Fibroblast of pulmonary artery (primary cell): ENCODE data around the gene ITPR2.

Experiments used
- DNase-seq: peaks from one replicate; pipeline ENCODE4 v3.0.0-alpha.2; 2010; ENCODE audit warnings: low read depth
- H3K4me3 ChIP-seq: replicated peaks from 2 replicates; pipeline ENCODE4 v1.5.1; 2011; ENCODE audit warnings: low read depth, mild to moderate bottlenecking, control low read depth, low read length, moderate library complexity
- TF ChIP-seq, protein P1 (sequence below): IDR thresholded peaks from 2 replicates; pipeline ENCODE4 v1.5.1; 2011; ENCODE audit warnings: mild to moderate bottlenecking, control low read depth, low read length, inconsistent platforms; ENCODE audit errors: missing control alignments

The ITPR2 gene

DNA sequence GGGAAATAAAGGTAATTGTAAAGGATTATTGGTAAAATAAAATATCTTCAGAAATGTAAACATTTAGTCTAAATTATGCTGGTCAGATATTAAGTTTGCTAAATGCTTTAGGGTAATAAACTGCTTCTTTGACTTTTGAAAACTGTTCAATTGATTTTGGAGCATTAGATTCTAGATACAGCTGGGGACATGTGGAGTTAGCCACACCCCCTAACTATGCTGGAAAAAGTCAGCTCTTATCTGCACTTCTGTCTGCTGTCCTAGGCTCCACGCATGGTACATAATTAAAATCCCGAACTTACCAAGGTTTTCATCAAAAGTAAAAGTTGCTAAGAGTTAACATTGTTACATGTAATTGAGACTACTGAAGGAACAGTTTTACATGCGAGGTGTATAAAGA is 78.8 kb downstream of the ITPR2 start:
- no peak for DNase-seq
- TF ChIP-seq, protein P1, sequence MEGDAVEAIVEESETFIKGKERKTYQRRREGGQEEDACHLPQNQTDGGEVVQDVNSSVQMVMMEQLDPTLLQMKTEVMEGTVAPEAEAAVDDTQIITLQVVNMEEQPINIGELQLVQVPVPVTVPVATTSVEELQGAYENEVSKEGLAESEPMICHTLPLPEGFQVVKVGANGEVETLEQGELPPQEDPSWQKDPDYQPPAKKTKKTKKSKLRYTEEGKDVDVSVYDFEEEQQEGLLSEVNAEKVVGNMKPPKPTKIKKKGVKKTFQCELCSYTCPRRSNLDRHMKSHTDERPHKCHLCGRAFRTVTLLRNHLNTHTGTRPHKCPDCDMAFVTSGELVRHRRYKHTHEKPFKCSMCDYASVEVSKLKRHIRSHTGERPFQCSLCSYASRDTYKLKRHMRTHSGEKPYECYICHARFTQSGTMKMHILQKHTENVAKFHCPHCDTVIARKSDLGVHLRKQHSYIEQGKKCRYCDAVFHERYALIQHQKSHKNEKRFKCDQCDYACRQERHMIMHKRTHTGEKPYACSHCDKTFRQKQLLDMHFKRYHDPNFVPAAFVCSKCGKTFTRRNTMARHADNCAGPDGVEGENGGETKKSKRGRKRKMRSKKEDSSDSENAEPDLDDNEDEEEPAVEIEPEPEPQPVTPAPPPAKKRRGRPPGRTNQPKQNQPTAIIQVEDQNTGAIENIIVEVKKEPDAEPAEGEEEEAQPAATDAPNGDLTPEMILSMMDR: no peak
- H3K4me3 ChIP-seq: no peak overlapping the region

DNA sequence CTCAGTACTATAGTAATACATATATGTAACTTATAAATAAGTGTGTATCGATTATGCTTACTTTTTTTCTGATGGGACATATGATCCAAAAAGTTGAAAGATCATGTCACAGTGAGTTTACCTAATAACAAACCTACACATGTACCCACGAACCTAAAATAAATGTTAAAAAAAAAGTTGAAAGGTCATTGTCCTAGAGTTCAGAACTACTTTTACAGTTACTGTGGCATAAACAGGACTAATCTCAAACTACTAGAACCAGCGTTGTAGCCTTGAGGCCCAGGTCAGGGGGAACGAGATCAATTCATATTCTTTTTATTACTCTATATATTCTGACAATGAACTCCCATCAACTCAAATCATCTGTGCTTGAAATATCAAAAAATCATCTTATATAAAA is 81.8 kb downstream of the ITPR2 start:
- TF ChIP-seq, protein P1: no peak
- no peak for DNase-seq
- no peak overlapping the region for H3K4me3 ChIP-seq

DNA sequence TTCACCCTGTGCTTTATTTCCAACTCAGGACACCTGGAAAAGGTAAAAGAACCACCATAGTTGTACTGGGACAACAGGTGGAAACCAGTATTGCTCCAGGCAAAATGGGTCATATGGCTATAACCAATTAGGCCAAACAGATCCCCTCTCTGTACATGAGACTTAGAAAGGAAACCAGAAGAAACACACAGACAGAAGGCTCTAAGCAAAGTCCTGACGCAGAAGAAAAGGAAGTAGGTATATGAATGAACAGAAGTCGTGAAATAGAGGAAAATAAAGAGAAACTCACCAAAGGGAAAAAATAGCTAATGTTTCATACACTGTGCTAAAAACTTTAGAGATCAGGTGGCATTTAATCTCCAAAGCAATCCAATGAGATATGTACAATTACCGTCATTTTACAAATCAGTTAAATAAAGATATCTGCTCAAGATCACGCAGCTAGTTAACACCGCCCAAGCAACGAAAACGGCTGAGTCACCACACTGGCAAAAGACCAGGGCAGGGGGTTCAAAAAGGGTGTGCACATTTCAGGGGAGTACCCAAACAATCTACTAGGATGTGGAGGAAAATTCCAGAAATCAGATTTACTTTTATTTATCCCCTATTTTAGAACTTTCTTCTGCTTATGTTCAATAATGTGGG is 82.3 kb downstream of the ITPR2 start:
- no peak overlapping the region for H3K4me3 ChIP-seq
- TF ChIP-seq, protein P1: no peak
- DNase-seq: no peak

DNA sequence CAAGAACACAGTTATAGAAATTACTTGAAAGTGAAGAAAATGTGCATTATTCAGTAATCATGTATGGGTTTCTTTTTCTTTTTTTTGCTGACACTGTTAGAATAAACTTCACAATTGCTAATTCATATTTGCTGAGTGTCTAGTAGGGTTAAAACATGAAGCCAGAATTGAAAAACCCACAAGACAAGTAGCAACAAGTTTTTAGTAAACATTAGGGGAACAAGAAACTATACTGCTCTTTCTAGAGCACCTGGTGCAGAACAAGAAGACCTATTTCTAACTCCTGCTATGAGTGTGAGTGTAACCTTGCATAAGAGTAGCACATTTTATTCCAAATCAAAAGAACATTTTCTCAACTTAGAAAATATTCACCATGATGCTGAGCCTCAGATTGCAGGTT is 83.2 kb downstream of the ITPR2 start:
- no peak overlapping the region for H3K4me3 ChIP-seq
- no peak for DNase-seq
- TF ChIP-seq, protein P1: no peak

DNA sequence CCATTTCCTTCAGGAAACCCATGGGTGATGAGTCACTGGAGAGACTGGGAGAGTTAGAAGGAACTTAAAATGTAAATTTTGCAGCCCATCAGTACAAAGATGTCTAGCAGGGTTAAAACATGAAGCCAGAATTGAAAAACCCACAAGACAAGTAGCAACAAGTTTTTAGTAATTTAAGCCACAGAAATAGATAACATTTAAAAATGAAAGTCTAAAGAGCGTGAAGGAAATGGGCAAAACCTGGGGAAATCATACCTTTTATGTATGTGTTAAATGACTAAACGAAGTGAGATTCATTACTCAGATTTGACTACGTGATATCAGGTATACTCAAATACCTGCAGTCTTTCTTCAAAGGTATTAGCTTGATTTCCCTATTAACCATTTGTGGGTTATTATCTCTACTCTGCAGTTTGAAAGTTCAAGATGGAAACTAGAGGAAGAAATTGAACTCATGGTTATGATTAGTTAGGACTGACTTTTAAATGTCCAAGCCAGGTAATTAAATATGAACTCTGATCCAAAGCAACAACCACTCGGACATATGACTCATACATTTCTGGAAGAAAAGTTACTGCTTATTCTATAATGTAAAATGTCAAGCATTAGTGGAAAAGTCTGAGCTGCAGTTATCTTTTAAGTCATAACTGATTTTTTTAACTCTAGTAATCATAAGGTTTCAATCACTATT is 84.1 kb downstream of the ITPR2 start:
- TF ChIP-seq, protein P1: no peak
- peak overlapping the region; percentile 4 for H3K4me3 ChIP-seq
- DNase-seq: peak; percentile 61

DNA sequence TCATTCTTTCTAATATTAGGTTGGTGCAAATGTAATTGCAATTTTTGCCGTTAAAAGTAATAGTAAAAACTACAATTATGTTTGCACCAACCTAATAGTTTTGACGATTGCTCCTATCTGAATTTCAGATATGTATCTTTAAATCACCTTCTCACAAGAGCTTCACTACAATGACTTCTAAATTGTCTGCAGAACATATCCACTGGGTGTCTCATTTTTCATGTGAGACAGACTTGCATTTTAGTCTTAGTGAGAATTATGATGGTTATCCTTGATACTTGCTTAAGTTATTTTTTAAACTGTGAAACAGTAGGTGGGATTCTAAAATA is 84.6 kb downstream of the ITPR2 start:
- no peak overlapping the region for H3K4me3 ChIP-seq
- no peak for DNase-seq
- TF ChIP-seq, protein P1: no peak
